Brain microvascular endothelial cell (primary cell): Measurements from ENCODE around the gene ADAM11.
"Not testable (repeated sequence)": the region's sequence is repeated elsewhere in the genome, so short reads cannot be mapped to it uniquely, and the experiment has no call there.

Source experiments
- DNase-seq: peaks from one replicate; pipeline ENCODE4 v3.0.0-alpha.2; 2020
- H3K27ac ChIP-seq: fragments of 250-450 bp; sonication (Bioruptor Pico); 2 replicates; pipeline ENCODE4 v1.5.1; 2020; ENCODE audit warnings: mild to moderate bottlenecking, moderate library complexity
- H3K27me3 ChIP-seq: fragments of 250-450 bp; sonication (Bioruptor Pico); replicated peaks from 2 replicates; pipeline ENCODE4 v1.5.1; 2020; ENCODE audit warnings: mild to moderate bottlenecking
- H3K36me3 ChIP-seq: fragments of 250-450 bp; sonication (Bioruptor Pico); replicated peaks from 2 replicates; pipeline ENCODE4 v1.5.1; 2020; ENCODE audit warnings: mild to moderate bottlenecking
- H3K4me3 ChIP-seq: 2 replicates; pipeline ENCODE4 v1.5.1; 2011; ENCODE audit warnings: low read depth, mild to moderate bottlenecking, control low read depth, low read length, moderate library complexity
- CTCF ChIP-seq: IDR thresholded peaks from 2 replicates; pipeline ENCODE4 v1.5.1; 2011; ENCODE audit warnings: low read depth, mild to moderate bottlenecking, moderate library complexity, low read length, control low read depth, inconsistent platforms; ENCODE audit errors: missing control alignments
- in situ Hi-C: cut with HindIII; loops from 2 replicates; pipeline ENCODE4 v1.10.0; 2017; ENCODE audit warnings: low sequenced_read_pairs, low pct_ligation_motif_present

Gene ADAM11

DNA sequence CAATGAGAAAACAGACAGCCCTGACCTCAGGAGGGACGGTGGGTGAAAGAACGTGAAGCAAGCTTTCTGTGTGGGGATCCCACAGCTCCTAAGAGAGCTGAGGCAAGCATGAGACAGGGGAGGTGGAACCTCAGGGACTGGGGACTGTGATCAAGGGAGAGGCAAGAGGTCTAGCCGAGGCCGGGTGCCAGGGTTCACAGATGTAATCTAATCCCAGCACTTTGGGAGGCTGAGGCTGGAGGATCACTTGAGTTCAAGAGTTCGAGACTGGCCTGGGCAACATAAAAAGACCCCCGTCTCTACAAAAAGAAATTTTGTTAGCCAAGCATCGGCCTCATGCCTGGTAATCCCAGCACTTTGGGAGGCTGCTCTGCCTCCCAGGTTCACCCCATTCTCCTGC lies 4.5 kb upstream of the ADAM11 start:
- Histone ChIP-seq H3K27ac (no peak overlapping the region), H3K4me3 (no peak overlapping the region), H3K36me3 (no peaks in the 10 kb centered on the region), H3K27me3 (peaks cover 5% of the 10 kb centered on the region)
- TF ChIP-seq CTCF: no peak
- DNase-seq: no peak
- in situ Hi-C loops: no loop called here

DNA sequence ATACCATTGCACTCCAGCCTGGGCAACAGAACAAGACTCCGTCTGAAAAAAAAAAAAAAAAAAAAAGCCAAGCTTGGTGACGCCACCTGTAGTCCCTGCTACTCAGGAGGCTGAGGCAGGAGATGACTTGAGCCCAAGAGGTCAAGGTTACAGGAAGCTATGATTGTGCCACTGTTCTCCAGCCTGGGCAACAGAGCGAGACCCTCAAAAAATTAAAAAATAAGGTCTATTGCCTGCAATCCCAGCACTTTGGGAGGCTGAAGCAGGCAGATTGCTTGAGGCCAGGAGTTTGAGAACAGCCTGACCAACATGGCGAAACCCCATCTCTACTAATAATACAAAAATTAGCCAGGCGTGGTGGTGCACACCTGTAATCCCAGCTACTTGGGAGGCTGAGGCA lies 3.6 kb upstream of the ADAM11 start:
- H3K27ac ChIP-seq, H3K4me3 ChIP-seq, H3K27me3 ChIP-seq, H3K36me3 ChIP-seq, DNase-seq, in situ Hi-C loops: not testable (repeated sequence)

DNA sequence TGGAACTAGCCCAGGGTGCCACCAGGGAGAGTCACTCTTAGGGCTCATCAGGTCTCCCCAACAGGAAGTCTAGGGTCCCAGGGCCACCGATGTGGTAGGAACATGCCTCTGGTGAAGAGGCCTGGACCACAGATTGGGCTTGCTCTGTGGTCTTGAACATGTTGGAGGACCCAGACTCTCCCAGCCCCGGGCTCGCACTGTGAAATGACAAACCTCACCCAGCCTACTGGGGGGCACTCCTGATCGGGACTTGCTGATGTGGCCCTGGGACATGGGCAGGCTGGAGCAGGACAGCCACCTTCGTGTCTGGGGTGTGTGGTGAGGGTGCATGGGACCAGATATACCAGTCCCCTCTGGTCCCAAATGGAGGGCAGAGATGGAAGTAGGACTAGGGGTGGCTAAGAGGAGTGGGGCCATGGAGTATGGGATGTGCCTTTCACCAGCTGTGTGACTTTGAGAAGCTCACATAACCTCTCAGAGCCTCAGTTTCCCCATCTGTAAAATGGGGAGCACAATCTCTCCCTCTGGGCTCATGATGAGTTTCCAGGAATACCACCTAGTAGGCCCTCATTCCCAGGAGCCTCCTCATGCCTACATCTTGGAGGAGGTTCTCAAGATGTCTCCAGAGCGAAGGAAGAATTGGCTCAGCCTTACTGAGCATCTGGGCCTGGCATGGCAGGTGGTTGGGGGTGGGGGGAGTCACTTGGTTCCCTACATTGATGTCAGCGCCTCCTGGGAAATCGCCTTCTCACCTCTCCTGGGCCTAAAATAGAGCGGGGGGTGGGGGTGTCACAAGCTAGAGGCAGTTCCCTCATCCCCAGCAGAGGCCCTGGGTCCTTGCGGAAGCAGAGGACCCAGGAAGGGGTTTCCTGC lies 1.5 kb upstream of the ADAM11 start:
- Histone ChIP-seq H3K27ac (no peak overlapping the region), H3K36me3 (no peaks in the 10 kb centered on the region), H3K4me3 (no peak overlapping the region), H3K27me3 (peaks cover 5% of the 10 kb centered on the region)
- in situ Hi-C loops: no loop called here
- no peak for DNase-seq
- TF ChIP-seq CTCF: no peak

DNA sequence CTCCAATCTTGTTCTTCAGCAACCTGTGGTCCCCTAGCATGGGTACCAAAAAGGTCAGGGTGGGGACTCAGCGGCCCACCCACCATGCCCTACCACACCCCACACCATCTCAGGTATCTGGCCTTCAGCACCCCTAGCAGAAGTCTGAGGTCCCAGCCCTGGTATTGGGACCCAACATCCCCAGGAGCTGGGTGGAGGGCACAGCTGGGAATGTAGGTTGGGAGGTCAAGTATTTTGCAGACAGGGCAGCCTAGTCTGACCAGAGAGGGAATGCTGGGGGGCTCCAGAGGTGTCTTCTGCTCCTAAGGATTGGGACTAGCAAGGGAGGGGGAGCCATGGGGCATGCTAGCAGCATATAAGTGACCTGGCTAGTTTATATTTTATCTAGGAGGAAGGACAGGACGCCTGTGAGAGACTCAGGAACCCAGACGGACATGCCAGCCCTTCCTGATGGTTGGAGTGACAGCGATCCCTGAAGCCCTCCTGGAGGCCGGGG lies 822 bp upstream of the ADAM11 start:
- Histone ChIP-seq H3K27ac (no peak overlapping the region), H3K27me3 (peaks cover 5% of the 10 kb centered on the region), H3K4me3 (no peak overlapping the region), H3K36me3 (no peaks in the 10 kb centered on the region)
- TF ChIP-seq CTCF: no peak
- DNase-seq: no peak
- in situ Hi-C loops: no loop called here

GRCh38 chr17:44759086-44759915 lies 513 bp downstream of the ADAM11 start:
- Histone ChIP-seq H3K27ac (no peak overlapping the region), H3K4me3 (peak overlapping the region; percentile 40), H3K36me3 (no peaks in the 10 kb centered on the region), H3K27me3 (peaks cover 5% of the 10 kb centered on the region)
- TF ChIP-seq CTCF: peak; percentile 31
- in situ Hi-C loops: no loop called here
- no peak for DNase-seq

GRCh38 chr17:44759916-44760243 lies 1.1 kb downstream of the ADAM11 start:
- no peak overlapping the region for H3K4me3 ChIP-seq
- peaks cover 5% of the 10 kb centered on the region for H3K27me3 ChIP-seq
- in situ Hi-C loops: no loop called here
- H3K36me3 ChIP-seq: no peaks in the 10 kb centered on the region
- no peak for TF ChIP-seq CTCF
- no peak overlapping the region for H3K27ac ChIP-seq
- DNase-seq: no peak
